Fibroblast of mammary gland (primary cell): ENCODE data around the gene RAB5IF.

ENCODE experiments used
- DNase-seq: peaks from one replicate; pipeline ENCODE4 v3.0.0-alpha.2; 2010; ENCODE audit warnings: low read depth
- H3K4me3 ChIP-seq: 2 replicates; pipeline ENCODE4 v1.5.1; 2011; ENCODE audit warnings: low read depth, mild to moderate bottlenecking, low read length, moderate library complexity; ENCODE audit not compliant: control insufficient read depth
- CTCF ChIP-seq: conservative IDR thresholded peaks from 2 replicates; pipeline ENCODE4 v1.5.1; 2011; ENCODE audit warnings: low read depth, low read length, inconsistent platforms; ENCODE audit not compliant: control insufficient read depth, insufficient read depth

Gene RAB5IF

GRCh38 chr20:36641506-36641843 lies 35.9 kb downstream of the RAB5IF start:
- no peak for DNase-seq
- H3K4me3 ChIP-seq = no peak overlapping the region
- TF ChIP-seq CTCF = no peak

DNA sequence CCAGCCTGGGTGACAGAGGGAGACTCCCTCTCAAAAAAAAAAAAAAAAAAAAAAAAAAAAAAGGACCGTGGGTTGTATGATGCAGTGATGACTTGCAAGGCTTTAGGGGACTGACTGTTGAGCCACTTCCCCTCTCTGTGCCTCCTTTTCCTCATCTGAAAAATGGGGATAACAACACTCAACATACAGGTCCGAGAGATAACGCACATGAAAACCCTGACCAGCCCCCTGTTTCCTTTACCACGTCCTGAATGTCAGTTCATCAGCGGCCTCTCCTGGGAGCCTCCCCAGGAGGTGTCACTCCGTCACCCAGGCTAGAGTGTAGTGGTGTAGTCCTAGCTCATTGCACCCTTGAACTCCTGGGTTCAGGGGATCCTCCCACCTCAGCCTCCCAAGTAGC lies 36.6 kb downstream of the RAB5IF start:
- no peak for TF ChIP-seq CTCF
- no peak overlapping the region for H3K4me3 ChIP-seq
- no peak for DNase-seq

DNA sequence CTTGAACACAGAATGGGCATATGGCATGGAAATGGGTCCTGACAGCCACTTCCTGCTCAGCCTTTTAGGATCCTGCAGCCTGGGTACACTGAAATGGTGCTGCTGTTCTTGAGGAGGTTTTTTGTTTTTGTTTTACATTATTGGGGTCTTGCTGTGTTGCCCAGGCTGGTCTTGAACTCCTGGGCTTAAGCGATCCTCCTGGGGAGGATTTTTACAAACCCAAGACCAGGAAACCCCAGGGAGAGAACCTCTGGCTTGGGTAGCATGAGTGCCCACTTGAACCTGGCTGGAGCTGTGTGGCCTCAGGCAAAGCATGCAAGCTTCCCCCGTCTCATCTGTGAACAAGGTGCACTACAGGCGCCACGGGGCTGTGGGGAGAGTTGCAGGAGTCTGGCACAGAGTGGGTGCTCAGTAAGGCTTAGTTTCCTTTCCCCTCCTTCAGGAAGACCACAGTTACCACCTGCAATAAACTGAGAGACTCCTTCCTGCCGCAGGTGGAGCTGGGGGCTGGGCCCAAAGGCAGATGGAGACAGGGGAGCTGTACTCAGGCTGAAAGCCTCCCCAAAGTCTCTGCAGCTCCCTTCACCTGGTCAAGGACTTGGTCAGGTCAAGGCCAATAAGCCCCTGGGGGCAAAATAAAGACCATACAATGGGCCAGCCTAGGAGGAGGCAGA lies 38.6 kb downstream of the RAB5IF start:
- no peak overlapping the region for H3K4me3 ChIP-seq
- no peak for DNase-seq
- TF ChIP-seq CTCF = no peak

- no peak for TF ChIP-seq CTCF
- H3K4me3 ChIP-seq = no peak overlapping the region
- DNase-seq = no peak
Measured at GRCh38 chr20:36644706-36645095, 39.1 kb downstream of the RAB5IF start.

DNA sequence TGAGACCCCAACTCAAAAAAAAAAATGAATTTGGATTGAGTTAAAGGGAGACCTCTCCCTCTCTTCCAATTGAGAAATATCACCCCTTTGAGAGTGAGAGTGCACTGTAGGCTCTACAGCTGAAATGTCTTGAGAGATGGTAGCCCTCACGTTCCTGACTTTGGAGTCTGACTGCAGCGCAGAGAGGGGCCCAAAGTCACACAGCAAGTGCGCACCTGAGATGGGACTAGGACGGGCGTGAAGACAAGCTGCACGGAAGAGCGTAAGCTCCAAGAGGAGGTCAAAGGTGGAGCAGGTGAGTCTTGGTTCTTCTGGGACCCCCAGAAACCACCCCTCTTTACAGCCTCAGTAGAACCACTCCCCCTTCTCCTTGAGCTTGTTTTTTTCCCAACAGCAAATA lies 39.8 kb downstream of the RAB5IF start:
- TF ChIP-seq CTCF = no peak
- no peak overlapping the region for H3K4me3 ChIP-seq
- DNase-seq = no peak

GRCh38 chr20:36645998-36646397 lies 40.4 kb downstream of the RAB5IF start, which contains the start of gene SLA2:
Gene SLA2 (minus strand): TSS chr20:36646196. CDS start chr20:36641335, 4,861 bp downstream.
- no peak within 1 kb of the TSS for H3K4me3 ChIP-seq
- no peak for TF ChIP-seq CTCF
- DNase-seq = no peak

DNA sequence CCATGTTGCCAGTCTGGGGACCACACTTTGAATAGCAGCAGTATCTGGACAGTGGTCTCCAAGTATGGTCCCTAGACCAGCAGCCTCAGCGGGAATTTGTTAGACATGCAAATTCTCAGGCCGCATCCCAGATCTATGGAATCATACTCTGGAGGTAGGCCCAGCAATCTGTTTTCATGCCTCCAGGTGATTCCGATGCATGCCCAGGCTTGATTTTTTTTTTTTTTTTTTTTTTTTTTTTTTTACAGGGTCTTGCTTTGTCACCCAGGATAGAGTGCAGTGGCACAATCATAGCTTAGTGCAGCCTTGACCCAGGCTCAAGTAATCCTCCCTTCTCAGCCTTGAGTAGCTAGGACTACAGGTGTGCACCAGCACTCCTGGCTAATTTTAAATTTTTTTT lies 41.1 kb downstream of the RAB5IF start:
- TF ChIP-seq CTCF = no peak
- no peak for DNase-seq
- no peak overlapping the region for H3K4me3 ChIP-seq
